NK-92 (cell line): Measurements from ENCODE around the gene ORAI3.

ENCODE experiments used
- DNase-seq: peaks from one replicate; lab custom pipeline; 2025; ENCODE audit not compliant: unreplicated experiment; lab: John Stamatoyannopoulos, UW

Gene ORAI3

GRCh38 chr16:30948667-30949649 is at the start of gene ORAI3:
TSS of gene ORAI3 (plus strand) at chr16:30949068. CDS start at chr16:30949290, 222 bp downstream.
- no peak for DNase-seq

GRCh38 chr16:30899794-30900193 is 49.1 kb upstream of the ORAI3 start:
- no peak for DNase-seq

GRCh38 chr16:30900588-30900987 is 48.3 kb upstream of the ORAI3 start:
- DNase-seq = no peak

GRCh38 chr16:30901201-30902028 is 47.5 kb upstream of the ORAI3 start:
- no peak for DNase-seq

GRCh38 chr16:30902029-30902972 is 46.6 kb upstream of the ORAI3 start:
- no peak for DNase-seq

GRCh38 chr16:30903002-30903401 is 45.9 kb upstream of the ORAI3 start:
- no peak for DNase-seq

- DNase-seq = no peak
Measured at GRCh38 chr16:30903596-30903995, 45.3 kb upstream of the ORAI3 start.

GRCh38 chr16:30904114-30904780 is 44.6 kb upstream of the ORAI3 start:
- no peak for DNase-seq

- no peak for DNase-seq
Measured at GRCh38 chr16:30907064-30907463, 41.8 kb upstream of the ORAI3 start.

- no peak for DNase-seq
Measured at GRCh38 chr16:30910427-30911029, 38.3 kb upstream of the ORAI3 start.

GRCh38 chr16:30912794-30913412 is 36.0 kb upstream of the ORAI3 start:
- DNase-seq = no peak

- no peak for DNase-seq
Measured at GRCh38 chr16:30914830-30915229, 34.0 kb upstream of the ORAI3 start.

GRCh38 chr16:30918614-30919013 is 30.3 kb upstream of the ORAI3 start:
- DNase-seq = no peak

- DNase-seq = no peak
Measured at GRCh38 chr16:30920891-30921290, 28.0 kb upstream of the ORAI3 start.

- DNase-seq = no peak
Measured at GRCh38 chr16:30921459-30921747, 27.5 kb upstream of the ORAI3 start.

GRCh38 chr16:30921748-30922419 is 27.0 kb upstream of the ORAI3 start:
- peak; percentile 60 for DNase-seq

- peak; percentile 97 for DNase-seq
Measured at GRCh38 chr16:30922420-30922959, 26.4 kb upstream of the ORAI3 start.

- DNase-seq = peak; percentile 71
Measured at GRCh38 chr16:30922960-30923535, 25.8 kb upstream of the ORAI3 start.
